SK-N-SH treated with all-trans-retinoic acid at 6 μM for 48 hours (cell line): Measurements from ENCODE around the gene USP46.
A peak's percentile ranks its signal among the peaks of the same experiment; 100 is the strongest.

Experiments
- ATAC-seq: fragments of 200-7000 bp; cut with Tn5 transposase; 3 replicates; pipeline ENCODE4 v1.9.1; 2020; ENCODE audit warnings: mild to moderate bottlenecking, moderate library complexity
- ARNTL ChIP-seq: fragments of 450-650 bp; formaldehyde crosslinking; IDR thresholded peaks from 2 replicates; pipeline ENCODE4 v1.5.0; 2020; ENCODE audit warnings: low read depth, mild to moderate bottlenecking, moderate library complexity, borderline replicate concordance
- BACH2 ChIP-seq: fragments of 250-450 bp; sonication (Bioruptor Pico); IDR thresholded peaks from 2 replicates; pipeline ENCODE4 v1.9.0; 2021; ENCODE audit warnings: mild to moderate bottlenecking, borderline replicate concordance
- CREB5 ChIP-seq: fragments of 250-450 bp; sonication (Bioruptor Pico); IDR thresholded peaks from 2 replicates; pipeline ENCODE4 v1.5.1; 2020; ENCODE audit warnings: low read depth, mild to moderate bottlenecking, moderate library complexity
- CSDC2 ChIP-seq: fragments of 250-450 bp; sonication (Bioruptor Pico); IDR thresholded peaks from 2 replicates; pipeline ENCODE4 v1.5.0; 2020; ENCODE audit warnings: mild to moderate bottlenecking, moderate library complexity
- CSRNP3 ChIP-seq: fragments of 250-450 bp; sonication (Bioruptor Pico); IDR thresholded peaks from 2 replicates; pipeline ENCODE4 v1.5.1; 2021; ENCODE audit warnings: mild to moderate bottlenecking, moderate library complexity
- ESRRG ChIP-seq: fragments of 250-450 bp; sonication (Bioruptor Pico); IDR thresholded peaks from 2 replicates; pipeline ENCODE4 v1.6.1; 2021; ENCODE audit warnings: mild to moderate bottlenecking
- GLIS3 ChIP-seq: fragments of 250-450 bp; sonication (Bioruptor Pico); IDR thresholded peaks from 2 replicates; pipeline ENCODE4 v1.5.0; 2020; ENCODE audit warnings: mild to moderate bottlenecking, moderate library complexity
- ISL1 ChIP-seq: fragments of 250-450 bp; sonication (Bioruptor Pico); IDR thresholded peaks from 2 replicates; pipeline ENCODE4 v2.1.2; 2022; ENCODE audit warnings: mild to moderate bottlenecking, moderate library complexity
- OSR1 ChIP-seq: fragments of 250-450 bp; sonication (Bioruptor Pico); IDR thresholded peaks from 2 replicates; pipeline ENCODE4 v1.8.0; 2022; ENCODE audit warnings: moderate library complexity, mild to moderate bottlenecking, inconsistent platforms
- PATZ1 ChIP-seq: fragments of 250-450 bp; sonication (Bioruptor Pico); IDR thresholded peaks from 2 replicates; pipeline ENCODE4 v1.8.0; 2020; ENCODE audit warnings: mild to moderate bottlenecking, moderate library complexity, borderline replicate concordance
- POU6F1 ChIP-seq: fragments of 250-450 bp; sonication (Bioruptor Pico); IDR thresholded peaks from 2 replicates; pipeline ENCODE4 v1.8.0; 2021; ENCODE audit warnings: low read depth, mild to moderate bottlenecking, moderate library complexity, borderline replicate concordance
- PPARA ChIP-seq: fragments of 250-450 bp; sonication (Bioruptor Pico); IDR thresholded peaks from 2 replicates; pipeline ENCODE4 v1.5.0; 2020; ENCODE audit warnings: mild to moderate bottlenecking, borderline replicate concordance
- RARB ChIP-seq: fragments of 250-450 bp; sonication (Bioruptor Pico); IDR thresholded peaks from 2 replicates; pipeline ENCODE4 v1.8.0; 2021; ENCODE audit warnings: mild to moderate bottlenecking, moderate library complexity
- SNAI2 ChIP-seq: fragments of 250-450 bp; sonication (Bioruptor Pico); IDR thresholded peaks from 2 replicates; pipeline ENCODE4 v1.5.0; 2020; ENCODE audit warnings: mild to moderate bottlenecking, moderate library complexity
- TCF4 ChIP-seq: fragments of 250-450 bp; sonication (Bioruptor Pico); IDR thresholded peaks from 2 replicates; pipeline ENCODE4 v1.8.0; 2021; ENCODE audit warnings: mild to moderate bottlenecking, moderate library complexity, borderline replicate concordance
- TOX ChIP-seq: fragments of 250-450 bp; sonication (Bioruptor Pico); IDR thresholded peaks from 2 replicates; pipeline ENCODE4 v1.8.0; 2021; ENCODE audit warnings: mild to moderate bottlenecking, moderate library complexity, borderline replicate concordance
- ZC3H10 ChIP-seq: fragments of 250-450 bp; sonication (Bioruptor Pico); IDR thresholded peaks from 2 replicates; pipeline ENCODE4 v1.5.1; 2021; ENCODE audit warnings: mild to moderate bottlenecking, moderate library complexity
- ZFP3 ChIP-seq: fragments of 250-450 bp; sonication (Bioruptor Pico); IDR thresholded peaks from 2 replicates; pipeline ENCODE4 v1.5.0; 2020; ENCODE audit warnings: mild to moderate bottlenecking, moderate library complexity
- ZFP30 ChIP-seq: fragments of 450-650 bp; formaldehyde crosslinking; IDR thresholded peaks from 2 replicates; pipeline ENCODE4 v1.5.0; 2022; ENCODE audit warnings: mild to moderate bottlenecking, moderate library complexity
- ZNF565 ChIP-seq: fragments of 450-650 bp; formaldehyde crosslinking; conservative IDR thresholded peaks from 2 replicates; pipeline ENCODE4 v1.5.0; 2020; ENCODE audit warnings: low read depth, mild to moderate bottlenecking, moderate library complexity
- ZNF70 ChIP-seq: fragments of 450-650 bp; formaldehyde crosslinking; IDR thresholded peaks from 2 replicates; pipeline ENCODE4 v1.5.0; 2020; ENCODE audit warnings: mild to moderate bottlenecking, moderate library complexity
- ZNF8 ChIP-seq: fragments of 450-650 bp; formaldehyde crosslinking; IDR thresholded peaks from 2 replicates; pipeline ENCODE4 v1.5.0; 2020; ENCODE audit warnings: mild to moderate bottlenecking, moderate library complexity

USP46 gene

GRCh38 chr4:52554612-52555355, 104.3 kb downstream of the USP46 start:
- ATAC-seq: peak; percentile 34; the same call in 2 of the 3 replicates
- TF ChIP-seq GLIS3 (CRISPR knock-in tag): no peak
- TF ChIP-seq ZFP30 (CRISPR knock-in tag): no peak
- TF ChIP-seq ISL1: 0 out of 2 replicates have a peak, but pooled peaks have one; percentile 33
- TF ChIP-seq ZFP3 (CRISPR knock-in tag): no peak
- no peak for TF ChIP-seq RARB
- TF ChIP-seq PPARA (CRISPR knock-in tag): no peak

- ATAC-seq: no peak
- no peak for TF ChIP-seq BACH2 (CRISPR knock-in tag)
- TF ChIP-seq SNAI2 (CRISPR knock-in tag): no peak
- no peak for TF ChIP-seq CSRNP3
- no peak for TF ChIP-seq RARB
- no peak for TF ChIP-seq ISL1
- TF ChIP-seq ZNF565: no peak
- TF ChIP-seq PPARA (CRISPR knock-in tag): no peak
- no peak for TF ChIP-seq ZNF8 (CRISPR knock-in tag)
- TF ChIP-seq ARNTL (CRISPR knock-in tag): no peak
- no peak for TF ChIP-seq TCF4
- no peak for TF ChIP-seq ZFP3 (CRISPR knock-in tag)
- no peak for TF ChIP-seq TOX
- TF ChIP-seq CREB5: no peak
- TF ChIP-seq ZFP30 (CRISPR knock-in tag): no peak
- no peak for TF ChIP-seq GLIS3 (CRISPR knock-in tag)
- TF ChIP-seq ESRRG (CRISPR knock-in tag): no peak
- no peak for TF ChIP-seq POU6F1 (CRISPR knock-in tag)
- no peak for TF ChIP-seq PATZ1
- TF ChIP-seq CSDC2: no peak
- TF ChIP-seq ZC3H10: no peak
Observed at GRCh38 chr4:52552778-52553177, 106.3 kb downstream of the USP46 start.

GRCh38 chr4:52551487-52551886, 107.6 kb downstream of the USP46 start:
- TF ChIP-seq GLIS3 (CRISPR knock-in tag) (no peak), CSRNP3 (no peak), OSR1 (CRISPR knock-in tag) (no peak), ZFP30 (CRISPR knock-in tag) (no peak), ZNF70 (CRISPR knock-in tag) (no peak), RARB (no peak), TCF4 (no peak)
- ATAC-seq: no peak

- TF ChIP-seq TOX: no peak
- no peak for TF ChIP-seq TCF4
- no peak for TF ChIP-seq ESRRG (CRISPR knock-in tag)
- TF ChIP-seq PPARA (CRISPR knock-in tag): no peak
- TF ChIP-seq RARB: no peak
- no peak for TF ChIP-seq ZNF8 (CRISPR knock-in tag)
- no peak for TF ChIP-seq PATZ1
- TF ChIP-seq CSDC2: no peak
- TF ChIP-seq POU6F1 (CRISPR knock-in tag): no peak
- no peak for TF ChIP-seq ZC3H10
- TF ChIP-seq, all 23 proteins: peak for 0
- ATAC-seq: no peak
Observed at GRCh38 chr4:52550186-52550585, 108.9 kb downstream of the USP46 start.
